KMS-11 (cell line): Measurements from ENCODE around the gene ARVCF.

ENCODE experiments used
- H2AFZ ChIP-seq: fragments of 200-600 bp; sonication (generic); 2 replicates; pipeline ENCODE4 v1.6.1; 2016; ENCODE audit warnings: antibody characterized with exemption, mixed run types, low read depth
- H3K27ac ChIP-seq: fragments of 200-600 bp; sonication (generic); 2 replicates; pipeline ENCODE4 v1.6.1; 2016; ENCODE audit warnings: mild to moderate bottlenecking, mixed run types
- H3K27me3 ChIP-seq: fragments of 200-600 bp; sonication (generic); 2 replicates; pipeline ENCODE4 v1.6.1; 2017; ENCODE audit warnings: mild to moderate bottlenecking, low read depth, mixed run types, moderate library complexity; ENCODE audit not compliant: insufficient read depth
- H3K36me3 ChIP-seq: fragments of 200-600 bp; sonication (generic); 2 replicates; pipeline ENCODE4 v1.6.1; 2017; ENCODE audit warnings: mild to moderate bottlenecking, mixed run types; ENCODE audit not compliant: insufficient read depth
- H3K4me1 ChIP-seq: fragments of 200-600 bp; sonication (generic); 2 replicates; pipeline ENCODE4 v1.6.1; 2016; ENCODE audit warnings: mild to moderate bottlenecking, low read depth, mixed run types; ENCODE audit not compliant: poor library complexity, severe bottlenecking
- H3K4me2 ChIP-seq: fragments of 200-600 bp; sonication (generic); 2 replicates; pipeline ENCODE4 v1.7.0; 2016; ENCODE audit warnings: mild to moderate bottlenecking, mixed run types
- H3K4me3 ChIP-seq: fragments of 200-600 bp; sonication (generic); IDR thresholded peaks from 2 replicates; pipeline ENCODE4 v1.6.1; 2017; ENCODE audit warnings: low read depth, low read length, mixed read lengths; ENCODE audit not compliant: insufficient read depth
- H3K79me2 ChIP-seq: fragments of 200-600 bp; sonication (generic); 2 replicates; pipeline ENCODE4 v1.6.1; 2016; ENCODE audit warnings: low read depth, mixed run types; ENCODE audit not compliant: insufficient read depth
- H3K9ac ChIP-seq: fragments of 200-600 bp; sonication (generic); 2 replicates; pipeline ENCODE4 v1.6.1; 2016; ENCODE audit warnings: mild to moderate bottlenecking, mixed run types
- H4K20me1 ChIP-seq: fragments of 200-600 bp; sonication (generic); 2 replicates; pipeline ENCODE4 v1.6.1; 2016; ENCODE audit warnings: mild to moderate bottlenecking, mixed run types; ENCODE audit not compliant: insufficient read depth
- TF ChIP-seq, protein P1 (sequence below): fragments of 200-600 bp; sonication (generic); conservative IDR thresholded peaks from 2 replicates; pipeline ENCODE4 v1.6.1; 2017; ENCODE audit warnings: low read depth, mild to moderate bottlenecking, antibody characterized with exemption, low read length, moderate library complexity, mixed read lengths

The ARVCF gene

DNA sequence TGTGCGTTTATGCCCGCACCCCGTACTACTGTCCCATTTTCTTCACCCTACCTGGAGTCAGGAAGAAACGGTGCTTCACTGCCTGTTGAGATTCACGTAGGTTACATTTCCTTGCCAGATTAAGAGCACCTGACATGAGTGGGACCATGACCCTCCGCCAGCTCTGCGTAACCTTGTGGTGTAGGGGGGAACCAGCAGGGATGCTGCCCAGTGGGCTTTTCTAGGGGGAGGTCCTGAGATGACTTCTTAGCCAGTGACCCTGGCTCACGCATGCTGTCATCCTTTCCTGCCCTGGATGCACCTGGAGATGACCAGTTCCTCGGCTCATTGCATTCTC, 967 bp upstream of the ARVCF start:
- Histone ChIP-seq H3K9ac (no peak overlapping the region), H3K4me3 (no peak overlapping the region), H3K27ac (no peak overlapping the region), H3K27me3 (peaks cover 29% of the 10 kb centered on the region), H3K79me2 (peaks cover 11% of the 10 kb centered on the region; the same call in 1 of the 2 replicates), H2AFZ (no peak overlapping the region), H3K36me3 (no peaks in the 10 kb centered on the region), H4K20me1 (no peaks in the 10 kb centered on the region), H3K4me1 (peaks cover 15% of the 10 kb centered on the region), H3K4me2 (peak overlapping the region; percentile 88; the same call in 1 of the 2 replicates)
- TF ChIP-seq, protein P1, sequence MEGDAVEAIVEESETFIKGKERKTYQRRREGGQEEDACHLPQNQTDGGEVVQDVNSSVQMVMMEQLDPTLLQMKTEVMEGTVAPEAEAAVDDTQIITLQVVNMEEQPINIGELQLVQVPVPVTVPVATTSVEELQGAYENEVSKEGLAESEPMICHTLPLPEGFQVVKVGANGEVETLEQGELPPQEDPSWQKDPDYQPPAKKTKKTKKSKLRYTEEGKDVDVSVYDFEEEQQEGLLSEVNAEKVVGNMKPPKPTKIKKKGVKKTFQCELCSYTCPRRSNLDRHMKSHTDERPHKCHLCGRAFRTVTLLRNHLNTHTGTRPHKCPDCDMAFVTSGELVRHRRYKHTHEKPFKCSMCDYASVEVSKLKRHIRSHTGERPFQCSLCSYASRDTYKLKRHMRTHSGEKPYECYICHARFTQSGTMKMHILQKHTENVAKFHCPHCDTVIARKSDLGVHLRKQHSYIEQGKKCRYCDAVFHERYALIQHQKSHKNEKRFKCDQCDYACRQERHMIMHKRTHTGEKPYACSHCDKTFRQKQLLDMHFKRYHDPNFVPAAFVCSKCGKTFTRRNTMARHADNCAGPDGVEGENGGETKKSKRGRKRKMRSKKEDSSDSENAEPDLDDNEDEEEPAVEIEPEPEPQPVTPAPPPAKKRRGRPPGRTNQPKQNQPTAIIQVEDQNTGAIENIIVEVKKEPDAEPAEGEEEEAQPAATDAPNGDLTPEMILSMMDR, result no peak

DNA sequence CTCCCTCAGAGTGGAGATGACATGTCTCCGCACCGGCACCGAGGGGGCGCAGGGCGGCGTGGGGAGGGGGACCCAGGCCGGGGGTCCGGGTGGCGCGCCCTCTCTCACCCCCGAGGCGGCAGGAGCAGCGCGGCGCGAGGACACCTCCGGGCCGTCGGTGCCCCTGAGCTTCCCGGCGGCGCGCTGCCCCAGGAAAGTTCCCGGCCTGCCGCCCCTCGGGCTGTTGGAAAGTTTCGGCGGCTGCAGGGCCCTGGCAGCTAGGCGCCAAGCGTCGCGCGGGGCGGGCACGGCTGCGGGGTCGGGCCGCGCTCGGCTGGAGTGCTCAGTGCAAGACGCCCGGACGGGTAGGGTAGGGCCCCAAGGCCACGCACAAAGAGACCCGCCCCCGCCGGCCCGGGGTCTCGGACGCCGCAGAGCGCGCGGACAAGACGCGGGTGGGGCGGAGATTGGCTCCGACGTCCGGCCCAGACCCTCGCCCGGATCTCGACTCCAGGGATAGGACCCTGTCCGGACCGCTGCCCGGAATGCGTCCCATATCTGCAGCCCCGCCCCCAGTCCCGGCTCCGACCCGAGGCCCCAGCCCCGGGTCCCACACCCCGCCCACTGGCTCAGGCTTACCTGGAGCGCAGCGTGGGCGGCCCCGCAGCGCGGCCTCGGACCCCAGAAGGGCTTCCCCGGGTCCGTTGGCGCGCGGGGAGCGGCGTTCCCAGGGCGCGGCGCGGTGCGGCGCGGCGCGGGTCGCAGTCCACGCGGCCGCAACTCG, 471 bp downstream of the ARVCF start:
- no peak overlapping the region for H3K4me3 ChIP-seq
- peaks cover under 1% of the 10 kb centered on the region; the same call in 1 of the 2 replicates for H3K79me2 ChIP-seq
- no peaks in the 10 kb centered on the region for H4K20me1 ChIP-seq
- H3K4me1 ChIP-seq, result peaks cover 10% of the 10 kb centered on the region
- peak overlapping the region; percentile 90 for H2AFZ ChIP-seq
- H3K4me2 ChIP-seq, result peak overlapping the region; percentile 45; the same call in 1 of the 2 replicates
- H3K36me3 ChIP-seq, result no peaks in the 10 kb centered on the region
- H3K27ac ChIP-seq, result no peak overlapping the region
- TF ChIP-seq, protein P1, result no peak
- no peak overlapping the region for H3K9ac ChIP-seq
- peaks cover 29% of the 10 kb centered on the region for H3K27me3 ChIP-seq

DNA sequence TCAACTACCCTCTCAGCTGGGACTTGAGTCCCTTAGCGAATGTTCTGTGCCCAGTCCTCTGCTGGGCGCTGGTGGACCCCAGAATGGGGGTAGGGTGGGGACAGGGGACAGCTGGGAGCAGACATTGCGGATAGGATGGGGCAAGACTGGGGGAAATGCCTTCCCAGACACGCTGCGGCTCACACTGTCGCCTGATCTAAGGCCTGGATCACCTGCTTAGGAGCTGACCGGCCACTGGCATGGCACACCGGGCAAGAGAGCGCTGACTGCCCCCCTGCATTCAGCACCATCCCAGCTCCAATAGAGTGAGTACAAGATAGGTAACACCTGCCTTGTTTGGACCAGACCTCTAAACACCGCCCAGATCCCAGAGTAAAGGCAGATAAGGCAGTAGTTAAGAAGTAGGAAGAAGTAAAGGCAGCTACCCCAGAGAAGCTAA, 1.4 kb downstream of the ARVCF start:
- no peaks in the 10 kb centered on the region for H3K36me3 ChIP-seq
- no peak overlapping the region for H2AFZ ChIP-seq
- H4K20me1 ChIP-seq, result no peaks in the 10 kb centered on the region
- H3K4me1 ChIP-seq, result peaks cover 7% of the 10 kb centered on the region
- no peak overlapping the region for H3K27ac ChIP-seq
- TF ChIP-seq, protein P1, result no peak
- H3K79me2 ChIP-seq, result no peaks in the 10 kb centered on the region
- H3K4me2 ChIP-seq, result no peak overlapping the region
- H3K4me3 ChIP-seq, result no peak overlapping the region
- no peak overlapping the region for H3K9ac ChIP-seq
- peaks cover 29% of the 10 kb centered on the region for H3K27me3 ChIP-seq

DNA sequence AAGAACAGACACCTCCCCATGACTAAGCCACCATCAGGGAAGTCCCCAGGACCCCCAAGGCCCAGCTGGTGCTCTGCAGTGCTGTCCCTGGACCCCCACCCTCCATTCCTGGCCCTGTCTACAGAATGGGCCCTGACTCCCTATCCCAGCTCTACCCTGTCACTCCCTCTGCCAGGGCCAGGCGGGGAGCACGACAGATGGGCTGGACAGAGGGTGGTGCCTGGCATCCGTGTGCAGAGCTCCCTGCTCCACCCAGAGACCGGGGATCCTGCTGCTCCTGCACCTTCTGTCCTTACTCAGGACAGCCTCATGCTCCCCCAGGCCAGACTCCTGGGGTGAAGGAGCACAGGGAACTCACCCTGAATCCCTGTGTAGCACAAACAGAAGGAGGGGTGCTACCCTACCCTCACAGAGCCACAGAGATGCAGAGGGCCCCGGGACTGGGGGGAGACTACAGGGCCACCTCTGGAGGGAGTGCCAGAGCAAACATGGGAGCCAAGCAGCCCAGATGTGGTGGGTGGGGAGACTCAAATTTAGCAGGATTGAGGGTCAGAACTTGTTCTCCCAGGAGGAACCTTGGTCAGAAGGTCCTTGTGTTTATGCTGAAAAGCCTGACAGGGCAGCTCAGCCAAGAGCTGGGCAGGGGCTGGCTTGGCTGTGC, 2.0 kb downstream of the ARVCF start:
- TF ChIP-seq, protein P1, result no peak
- H3K4me2 ChIP-seq, result no peak overlapping the region
- no peak overlapping the region for H3K9ac ChIP-seq
- H3K36me3 ChIP-seq, result no peaks in the 10 kb centered on the region
- no peak overlapping the region for H3K27ac ChIP-seq
- H3K4me3 ChIP-seq, result no peak overlapping the region
- H4K20me1 ChIP-seq, result no peaks in the 10 kb centered on the region
- no peak overlapping the region for H2AFZ ChIP-seq
- H3K27me3 ChIP-seq, result peaks cover 29% of the 10 kb centered on the region
- peaks cover 4% of the 10 kb centered on the region for H3K4me1 ChIP-seq
- H3K79me2 ChIP-seq, result no peaks in the 10 kb centered on the region
